Stimulated activated naive B cell treated with anti-CD40 and anti-IgM and Interleukin-4, amounts not matched to agents 10 μg/mL and 1 μg/mL and 100 μg/mL, for 72 hours (primary cell): Measurements from ENCODE around the gene SLX4IP.

Source experiments
- ATAC-seq, 2 donors: fragments of 150-1000 bp; cut with Tn5 transposase; replicated peaks; 2 replicates each; pipeline ENCODE4 v1.10.0; 2021; ENCODE audit warnings: moderate library complexity in 1 of 2
- DNase-seq: peaks from one replicate; pipeline ENCODE4 v3.0.0; 2021
- H3K27ac Mint-ChIP-seq: one replicate; pipeline ENCODE4 v1.8.0; 2022; ENCODE audit warnings: mild to moderate bottlenecking, mixed read lengths
- H3K27me3 Mint-ChIP-seq, 2 donors: one replicate each; pipeline ENCODE4 v1.8.0; 2022; ENCODE audit warnings: mixed read lengths in 2 of 2
- H3K36me3 Mint-ChIP-seq, 2 donors: one replicate each; pipeline ENCODE4 v1.8.0; 2022; ENCODE audit warnings: mixed read lengths in 2 of 2, mild to moderate bottlenecking in 1 of 2
- H3K4me1 Mint-ChIP-seq, 2 donors: one replicate each; pipeline ENCODE4 v1.8.0; 2022; ENCODE audit warnings: mixed read lengths in 2 of 2, mild to moderate bottlenecking in 1 of 2
- H3K4me3 Mint-ChIP-seq, 2 donors: one replicate each; pipeline ENCODE4 v1.8.0; 2022; ENCODE audit warnings: mild to moderate bottlenecking in 2 of 2, mixed read lengths in 2 of 2, moderate library complexity in 1 of 2
- H3K9me3 Mint-ChIP-seq, 2 donors: one replicate each; pipeline ENCODE4 v1.8.0; 2022; ENCODE audit warnings: mixed read lengths in 2 of 2, mild to moderate bottlenecking in 1 of 2

The SLX4IP gene

DNA sequence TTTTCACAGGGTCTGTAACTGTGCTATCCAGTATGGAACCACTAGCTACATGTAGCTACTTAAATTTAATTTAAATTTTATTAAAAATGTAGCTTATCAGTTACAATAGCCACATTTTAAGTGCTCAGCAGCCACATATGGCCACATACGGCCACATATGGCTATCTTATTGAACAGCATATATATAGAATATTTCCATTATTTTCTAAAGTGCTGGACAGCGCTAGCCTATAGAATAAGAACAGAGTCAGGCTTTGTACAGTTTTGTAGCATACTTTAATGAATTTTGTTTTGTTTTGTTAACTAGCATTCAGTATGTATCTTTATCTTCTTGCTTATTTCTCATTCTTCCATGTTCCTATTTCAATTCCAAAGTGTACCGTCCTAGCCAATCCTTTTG lies 120.3 kb downstream of the SLX4IP start:
- H3K36me3 Mint-ChIP-seq: peaks cover 7 to 15% of the 10 kb centered on the region in 2 donors
- no peaks in the 10 kb centered on the region for H3K27me3 Mint-ChIP-seq
- no peak overlapping the region for H3K27ac Mint-ChIP-seq
- DNase-seq: no peak
- no peaks in the 10 kb centered on the region for H3K9me3 Mint-ChIP-seq
- H3K4me3 Mint-ChIP-seq: no peak overlapping the region
- peaks cover 14 to 30% of the 10 kb centered on the region in 2 donors for H3K4me1 Mint-ChIP-seq
- ATAC-seq: no peak

DNA sequence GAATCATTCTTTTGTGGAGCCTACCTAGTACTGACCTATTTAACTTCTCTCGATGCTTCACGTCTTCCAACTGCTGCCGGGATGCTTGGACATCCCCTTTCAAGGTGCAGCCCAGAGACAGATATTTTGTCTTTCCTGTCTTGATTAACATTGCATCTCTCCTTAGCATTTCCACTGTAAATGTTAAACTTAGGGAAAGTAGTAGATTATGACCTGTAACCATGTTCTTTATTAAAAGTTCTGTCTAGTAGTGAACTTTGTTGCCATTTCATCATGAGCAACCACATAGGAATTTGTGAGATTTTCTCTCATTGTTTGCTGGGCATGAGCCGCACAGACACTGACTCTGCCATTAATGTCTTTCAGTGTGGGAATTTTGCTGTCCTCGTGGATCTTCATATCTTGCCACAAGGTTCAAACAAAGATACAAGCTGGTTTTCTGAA lies 120.8 kb downstream of the SLX4IP start:
- DNase-seq: no peak
- no peaks in the 10 kb centered on the region for H3K27me3 Mint-ChIP-seq
- H3K4me1 Mint-ChIP-seq: peaks cover 9 to 25% of the 10 kb centered on the region in 2 donors
- ATAC-seq: no peak
- H3K9me3 Mint-ChIP-seq: no peaks in the 10 kb centered on the region
- H3K27ac Mint-ChIP-seq: no peak overlapping the region
- no peak overlapping the region for H3K4me3 Mint-ChIP-seq
- H3K36me3 Mint-ChIP-seq: peaks cover 3 to 15% of the 10 kb centered on the region in 2 donors

DNA sequence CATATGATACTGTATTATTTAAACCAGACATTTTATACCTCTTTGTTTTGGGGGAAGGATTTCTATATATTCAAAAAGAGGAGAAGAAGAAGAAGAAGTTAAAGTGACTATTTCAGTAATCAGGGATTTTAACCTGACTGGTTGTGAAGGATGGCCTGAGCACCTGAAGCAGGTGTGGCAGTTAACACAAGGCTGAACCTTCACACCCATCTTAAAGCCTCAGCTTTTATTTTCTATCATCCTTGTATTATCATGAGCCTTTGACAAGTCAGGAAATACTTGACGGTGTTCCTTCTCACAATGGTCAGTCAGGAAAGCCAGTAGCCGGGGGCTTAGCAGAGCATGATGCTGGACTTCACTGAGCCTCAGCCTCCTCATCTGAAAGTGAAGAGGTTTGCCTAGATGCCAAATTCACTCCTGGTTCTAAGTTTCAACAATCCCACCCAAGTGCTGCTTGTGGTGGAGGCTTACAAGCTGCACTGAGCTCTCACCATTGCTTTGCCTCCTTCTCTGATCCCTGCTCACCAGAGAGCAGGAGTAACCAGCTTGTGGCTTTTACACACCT lies 121.5 kb downstream of the SLX4IP start:
- Mint-ChIP-seq H3K27ac (no peak overlapping the region), H3K36me3 (peaks cover 5 to 19% of the 10 kb centered on the region in 2 donors), H3K4me1 (peaks cover 6 to 17% of the 10 kb centered on the region in 2 donors), H3K9me3 (peaks cover 1% of the 10 kb centered on the region in 2 donors), H3K27me3 (no peaks in the 10 kb centered on the region), H3K4me3 (no peak overlapping the region)
- DNase-seq (no peak), ATAC-seq (no peak)

DNA sequence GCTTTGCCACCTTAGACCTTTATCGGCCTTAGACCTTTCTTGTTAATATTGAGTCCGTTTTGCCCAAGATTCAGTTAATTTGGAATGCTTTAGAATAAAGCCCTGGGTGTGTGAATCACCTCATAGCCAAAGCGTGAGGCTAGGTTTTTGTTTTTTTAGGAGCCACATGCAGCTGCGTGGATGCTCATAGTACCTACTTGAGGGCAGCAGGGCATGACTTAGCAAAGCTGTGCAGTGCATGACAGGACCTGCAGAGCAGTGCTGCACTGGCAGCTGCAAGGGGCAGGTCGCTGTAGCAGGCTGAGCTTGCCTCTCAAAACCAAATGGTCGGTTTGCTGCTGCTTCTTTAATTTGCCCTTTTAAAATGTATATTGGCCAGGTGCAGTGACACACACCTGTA lies 122.6 kb downstream of the SLX4IP start:
- H3K36me3 Mint-ChIP-seq: peaks cover 15 to 29% of the 10 kb centered on the region in 2 donors
- H3K27ac Mint-ChIP-seq: no peak overlapping the region
- DNase-seq (no peak), ATAC-seq (no peak)
- no peaks in the 10 kb centered on the region for H3K27me3 Mint-ChIP-seq
- H3K4me3 Mint-ChIP-seq: no peak overlapping the region
- peaks cover 0 to 8% of the 10 kb centered on the region in 2 donors for H3K4me1 Mint-ChIP-seq
- H3K9me3 Mint-ChIP-seq: peaks cover 4 to 5% of the 10 kb centered on the region in 2 donors

DNA sequence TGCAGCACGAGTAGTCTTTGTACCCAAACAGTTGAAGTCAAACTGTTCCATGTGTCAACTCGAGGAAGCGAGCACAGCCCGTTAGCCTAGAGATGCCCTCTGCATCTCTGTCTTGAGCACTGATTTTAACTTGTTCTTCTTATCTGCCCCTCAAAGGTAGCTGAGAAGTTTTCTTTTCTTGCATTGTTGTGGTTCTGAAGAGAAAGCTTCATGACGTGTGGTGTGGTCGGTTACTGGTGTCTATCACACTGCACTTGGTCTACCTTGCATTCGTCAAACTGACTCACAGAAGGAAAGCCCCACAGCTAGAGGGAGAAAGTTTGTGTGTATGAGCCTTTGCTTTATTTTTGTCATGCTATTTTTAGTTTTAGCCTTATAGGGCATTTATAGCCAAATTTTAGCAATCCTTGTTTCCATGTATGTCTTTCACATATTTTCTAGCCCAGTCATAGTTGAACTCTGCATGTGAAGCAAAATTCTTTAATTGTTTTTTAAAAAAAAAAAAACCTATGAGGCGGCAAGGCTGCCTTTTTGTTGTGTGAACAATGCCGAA lies 123.6 kb downstream of the SLX4IP start:
- Mint-ChIP-seq H3K4me3 (no peak overlapping the region), H3K36me3 (peaks cover 25 to 39% of the 10 kb centered on the region in 2 donors), H3K4me1 (peaks cover 0 to under 1% of the 10 kb centered on the region in 2 donors), H3K9me3 (peaks cover 5 to 11% of the 10 kb centered on the region in 2 donors), H3K27ac (no peak overlapping the region), H3K27me3 (no peaks in the 10 kb centered on the region)
- no peak for DNase-seq
- ATAC-seq: no peak

DNA sequence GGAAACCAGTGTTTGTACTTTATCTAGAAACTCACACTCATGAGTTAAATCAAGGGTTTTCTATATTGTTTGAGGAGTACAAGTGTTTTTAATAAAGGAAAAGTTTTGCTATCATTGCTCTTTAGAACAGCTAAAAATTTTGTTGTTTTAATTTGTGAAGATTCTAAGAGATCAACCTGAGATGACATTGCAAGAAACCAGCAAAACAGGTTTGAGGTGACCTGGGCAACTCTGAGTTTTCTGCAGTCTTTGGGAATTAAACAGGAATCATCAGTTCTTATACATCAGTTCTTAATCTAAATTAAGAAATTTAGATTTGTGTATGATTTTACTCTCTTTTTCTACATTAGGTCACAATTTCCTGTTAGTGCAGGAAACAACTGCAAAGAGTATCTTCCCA lies 124.2 kb downstream of the SLX4IP start:
- H3K27me3 Mint-ChIP-seq: no peaks in the 10 kb centered on the region
- no peak for DNase-seq
- no peak overlapping the region for H3K27ac Mint-ChIP-seq
- ATAC-seq: no peak
- peaks cover 5 to 11% of the 10 kb centered on the region in 2 donors for H3K9me3 Mint-ChIP-seq
- no peaks in the 10 kb centered on the region for H3K4me1 Mint-ChIP-seq
- peaks cover 25 to 45% of the 10 kb centered on the region in 2 donors for H3K36me3 Mint-ChIP-seq
- H3K4me3 Mint-ChIP-seq: no peak overlapping the region

DNA sequence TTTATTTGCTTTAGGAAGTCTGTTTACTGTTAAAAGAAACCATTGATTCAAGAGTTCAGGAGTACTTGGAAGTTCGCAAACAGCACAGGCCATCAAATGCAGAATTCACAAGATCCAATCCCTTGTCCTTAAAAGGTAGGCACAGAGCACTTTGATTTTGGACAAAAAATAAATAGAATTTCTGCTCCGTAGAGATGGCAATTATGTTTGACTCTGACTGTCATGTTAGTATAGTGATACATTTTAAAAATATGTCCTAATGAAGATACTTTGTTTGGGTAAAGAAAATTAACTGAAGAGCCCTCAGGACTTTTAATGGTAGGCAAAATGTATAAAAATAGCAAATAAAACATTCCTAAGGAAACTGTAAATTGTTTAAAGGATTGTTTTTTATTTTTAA lies 125.6 kb downstream of the SLX4IP start:
- no peak for ATAC-seq
- Mint-ChIP-seq H3K4me1 (peaks cover 0 to 3% of the 10 kb centered on the region in 2 donors), H3K4me3 (no peak overlapping the region), H3K36me3 (peaks cover 29 to 50% of the 10 kb centered on the region in 2 donors), H3K27ac (no peak overlapping the region), H3K27me3 (no peaks in the 10 kb centered on the region), H3K9me3 (peaks cover 5 to 11% of the 10 kb centered on the region in 2 donors)
- DNase-seq: no peak

DNA sequence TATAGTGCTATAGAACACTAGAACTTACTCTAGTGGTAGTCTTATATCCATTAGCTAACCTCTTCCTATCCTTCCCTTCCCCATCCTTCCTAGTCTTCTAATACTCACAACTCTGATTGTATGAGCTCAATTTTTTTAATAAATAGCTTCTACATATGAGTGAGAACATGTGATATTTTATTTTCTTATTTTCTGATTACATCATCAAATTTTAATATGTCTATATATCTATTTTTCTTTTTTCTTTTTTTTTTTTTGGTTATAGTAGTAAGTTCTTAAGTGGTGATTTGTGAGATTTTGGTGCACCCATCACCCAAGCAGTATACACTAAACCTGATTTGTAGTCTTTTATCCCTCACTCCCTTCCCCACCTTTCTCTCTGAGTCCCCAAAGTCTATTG lies 126.2 kb downstream of the SLX4IP start:
- H3K27ac Mint-ChIP-seq: no peak overlapping the region
- peaks cover 5 to 11% of the 10 kb centered on the region in 2 donors for H3K9me3 Mint-ChIP-seq
- peaks cover 34 to 51% of the 10 kb centered on the region in 2 donors for H3K36me3 Mint-ChIP-seq
- H3K27me3 Mint-ChIP-seq: no peaks in the 10 kb centered on the region
- ATAC-seq: no peak
- no peak for DNase-seq
- H3K4me1 Mint-ChIP-seq: peaks cover 0 to 3% of the 10 kb centered on the region in 2 donors
- no peak overlapping the region for H3K4me3 Mint-ChIP-seq

DNA sequence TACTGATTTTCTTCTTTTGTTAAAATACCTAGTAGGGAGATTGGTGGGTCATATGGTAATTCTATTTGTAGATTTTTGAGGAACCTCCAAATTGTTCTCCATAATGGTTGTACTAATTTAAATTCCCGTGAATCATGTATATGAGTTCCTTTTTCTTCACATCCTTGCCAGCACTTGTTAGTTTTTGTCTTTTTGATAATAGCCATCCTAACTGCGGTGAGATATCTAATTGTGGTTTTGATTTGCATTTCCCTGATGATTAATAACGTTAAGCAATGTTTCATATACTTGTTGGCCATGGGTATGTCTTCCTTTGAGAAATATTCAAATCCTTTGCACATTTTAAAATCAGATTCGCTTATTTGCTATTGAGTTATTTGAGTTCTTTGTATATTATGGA lies 127.8 kb downstream of the SLX4IP start:
- ATAC-seq (no peak), DNase-seq (no peak)
- Mint-ChIP-seq H3K27ac (no peak overlapping the region), H3K4me1 (peaks cover 0 to 3% of the 10 kb centered on the region in 2 donors), H3K36me3 (peaks cover 44 to 60% of the 10 kb centered on the region in 2 donors), H3K9me3 (peaks cover 5 to 11% of the 10 kb centered on the region in 2 donors), H3K27me3 (no peaks in the 10 kb centered on the region), H3K4me3 (no peak overlapping the region)

DNA sequence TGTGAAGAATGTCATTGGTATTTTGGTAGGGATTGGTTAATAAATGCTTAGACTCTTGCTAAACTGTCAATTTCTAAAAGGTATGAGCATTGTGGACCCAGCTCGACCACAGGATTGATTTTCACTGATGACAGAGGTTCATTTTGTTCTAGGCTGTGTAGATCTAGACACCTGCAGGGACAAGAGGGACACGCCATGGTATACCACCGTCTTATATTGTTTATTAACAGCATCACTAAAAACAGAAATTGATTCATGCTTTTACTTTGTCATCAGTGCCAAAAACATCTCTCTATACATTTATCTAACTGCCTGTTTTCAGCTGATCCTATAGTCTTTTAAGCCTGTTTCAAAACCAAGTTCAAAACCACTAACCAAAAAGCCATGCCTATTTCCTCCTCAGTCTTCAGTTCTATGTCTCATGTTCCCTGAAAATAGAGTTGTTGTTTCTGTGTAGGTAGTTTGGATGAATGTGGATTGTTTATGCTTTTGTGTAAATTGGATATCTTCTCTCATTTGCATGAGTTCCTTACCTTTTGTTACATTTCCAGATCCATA lies 128.9 kb downstream of the SLX4IP start:
- no peaks in the 10 kb centered on the region for H3K27me3 Mint-ChIP-seq
- H3K9me3 Mint-ChIP-seq: peaks cover 5 to 11% of the 10 kb centered on the region in 2 donors
- H3K4me1 Mint-ChIP-seq: peaks cover 0 to 3% of the 10 kb centered on the region in 2 donors
- peaks cover 40 to 63% of the 10 kb centered on the region in 2 donors for H3K36me3 Mint-ChIP-seq
- ATAC-seq (no peak), DNase-seq (no peak)
- no peak overlapping the region for H3K27ac Mint-ChIP-seq
- H3K4me3 Mint-ChIP-seq: no peak overlapping the region

DNA sequence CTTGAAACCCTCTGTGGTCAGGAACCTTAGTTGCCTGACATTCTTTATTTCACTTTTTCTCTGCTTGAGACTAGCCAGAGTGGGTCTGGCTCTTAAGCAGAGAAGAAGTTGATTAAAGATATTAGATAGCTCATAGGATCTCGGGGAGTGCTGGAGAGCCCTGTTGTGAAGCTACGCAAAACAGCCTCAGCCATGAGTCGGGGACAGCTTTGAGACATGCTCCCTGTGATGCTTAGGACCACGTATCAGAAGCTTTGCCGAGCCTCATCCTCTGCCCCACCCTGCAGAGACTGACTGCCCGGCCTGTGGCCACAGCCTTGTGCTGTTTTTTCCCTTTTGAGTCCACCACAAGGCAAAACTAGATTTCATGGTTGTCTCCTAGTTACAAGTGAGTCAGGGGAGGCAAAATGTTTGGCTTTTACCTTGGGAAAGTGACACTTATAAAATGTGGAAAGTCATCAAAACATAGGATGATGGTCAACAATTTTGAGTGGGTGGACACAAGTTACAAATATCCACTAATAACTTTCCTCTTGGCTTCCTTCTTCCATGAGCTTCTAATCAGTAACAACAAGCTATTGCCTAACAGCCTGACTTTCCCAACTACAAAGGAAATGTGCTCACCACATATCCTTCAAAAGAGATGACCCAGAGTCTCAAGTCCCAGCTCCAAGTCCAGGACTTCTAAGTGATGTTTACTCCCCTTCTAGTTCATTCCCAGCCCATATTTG lies 130.3 kb downstream of the SLX4IP start:
- peaks cover 5 to 11% of the 10 kb centered on the region in 2 donors for H3K9me3 Mint-ChIP-seq
- DNase-seq: no peak
- H3K36me3 Mint-ChIP-seq: peaks cover 40 to 65% of the 10 kb centered on the region in 2 donors
- H3K4me3 Mint-ChIP-seq: no peak overlapping the region
- H3K27ac Mint-ChIP-seq: peak overlapping the region; percentile 59
- H3K27me3 Mint-ChIP-seq: no peaks in the 10 kb centered on the region
- no peak for ATAC-seq
- H3K4me1 Mint-ChIP-seq: peaks cover 0 to 3% of the 10 kb centered on the region in 2 donors

DNA sequence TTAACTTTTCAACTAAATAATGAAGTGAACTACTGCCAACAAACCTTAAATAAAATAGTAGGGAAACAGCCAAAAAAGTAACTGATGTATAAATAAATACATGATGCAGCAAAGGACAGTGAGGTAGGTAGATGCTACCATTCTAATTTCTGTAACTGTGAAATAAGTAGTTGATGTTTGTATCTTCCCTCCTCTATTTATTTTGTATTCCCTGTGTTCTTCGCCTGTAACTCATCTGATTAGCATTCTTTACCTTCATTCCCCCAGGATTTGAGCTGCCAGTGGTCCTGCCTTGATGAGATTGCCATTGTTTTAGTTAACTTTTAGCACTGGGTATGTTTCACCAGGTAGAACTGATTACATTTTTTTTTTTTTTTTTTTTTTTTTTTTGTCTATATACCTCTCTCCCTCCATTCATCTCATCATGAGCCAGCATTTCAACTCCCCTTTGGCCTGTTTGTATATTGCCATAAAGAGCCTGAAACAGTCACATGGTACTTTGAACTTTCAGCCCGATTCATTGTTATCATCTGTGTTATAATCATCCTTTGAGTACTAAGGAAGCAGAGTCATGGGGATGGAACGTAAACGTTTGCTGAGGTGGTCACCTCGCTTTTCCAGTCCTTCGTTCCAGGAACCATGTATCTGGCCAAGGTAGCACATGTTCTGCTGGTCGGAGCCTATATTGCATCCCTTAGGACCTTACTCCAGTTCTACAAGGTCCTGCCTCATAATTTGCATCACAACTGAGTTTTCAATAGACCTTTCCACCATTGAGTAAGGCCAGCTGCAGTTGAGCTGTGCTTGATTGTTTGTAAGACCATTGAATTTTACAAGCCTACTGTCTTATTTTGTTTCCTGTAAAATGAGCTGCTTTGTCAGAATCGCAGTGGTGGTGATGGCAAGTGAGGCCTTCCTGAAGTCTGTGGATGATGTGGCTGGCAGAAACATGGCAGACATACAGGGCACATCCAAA lies 131.1 kb downstream of the SLX4IP start:
- ATAC-seq (no peak), DNase-seq (no peak)
- H3K36me3 Mint-ChIP-seq: peaks cover 40 to 68% of the 10 kb centered on the region in 2 donors
- H3K9me3 Mint-ChIP-seq: peaks cover 5 to 11% of the 10 kb centered on the region in 2 donors
- no peaks in the 10 kb centered on the region for H3K27me3 Mint-ChIP-seq
- no peak overlapping the region for H3K4me3 Mint-ChIP-seq
- peaks cover 0 to 3% of the 10 kb centered on the region in 2 donors for H3K4me1 Mint-ChIP-seq
- H3K27ac Mint-ChIP-seq: no peak overlapping the region

DNA sequence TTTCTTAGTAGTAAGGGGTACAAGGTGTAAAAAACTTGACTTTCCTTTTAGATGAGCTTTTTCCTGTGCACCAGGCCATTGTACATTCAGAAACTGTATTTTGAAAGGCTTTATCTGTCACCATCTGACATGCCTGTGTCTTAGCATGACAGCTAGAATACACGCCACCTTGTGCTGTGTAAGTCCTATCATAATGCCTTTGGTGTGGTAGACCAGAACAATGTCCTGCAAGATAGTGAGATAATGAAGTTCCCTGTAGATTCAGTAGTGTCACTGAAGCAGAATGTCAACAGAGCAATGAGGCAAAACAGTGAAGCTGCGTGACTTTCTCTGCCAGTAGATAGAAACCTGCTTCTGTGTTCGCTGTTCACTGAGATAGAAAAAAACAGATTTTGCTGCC lies 132.9 kb downstream of the SLX4IP start:
- peaks cover 0 to 6% of the 10 kb centered on the region in 2 donors for H3K4me1 Mint-ChIP-seq
- DNase-seq (no peak), ATAC-seq (no peak)
- H3K27me3 Mint-ChIP-seq: no peaks in the 10 kb centered on the region
- H3K36me3 Mint-ChIP-seq: peaks cover 28 to 59% of the 10 kb centered on the region in 2 donors
- H3K27ac Mint-ChIP-seq: no peak overlapping the region
- H3K9me3 Mint-ChIP-seq: peaks cover 0 to 3% of the 10 kb centered on the region in 2 donors
- no peak overlapping the region for H3K4me3 Mint-ChIP-seq
